SKM-1 (cell line): Measurements from ENCODE around the gene MPG.
"Not testable (repeated sequence)": the region's sequence is repeated elsewhere in the genome, so short reads cannot be mapped to it uniquely, and the experiment has no call there.

Experiments
- DNase-seq: peaks from one replicate; lab custom pipeline; 2025; ENCODE audit not compliant: unreplicated experiment; lab: John Stamatoyannopoulos, UW

MPG gene

GRCh38 chr16:106623-107324 is 28.7 kb downstream of the MPG start:
- peak; percentile 75 for DNase-seq

- no peak for DNase-seq
These were observed 34.3 kb downstream of the MPG start for GRCh38 chr16:112153-112840.

GRCh38 chr16:114327-114726 is 36.3 kb downstream of the MPG start:
- no peak for DNase-seq

- no peak for DNase-seq
These were observed 38.0 kb downstream of the MPG start for GRCh38 chr16:116015-116414.

- peak; percentile 24 for DNase-seq
These were observed 39.6 kb downstream of the MPG start for GRCh38 chr16:117379-118365.

GRCh38 chr16:118857-119256 is 40.8 kb downstream of the MPG start:
- no peak for DNase-seq

- DNase-seq = no peak
These were observed 41.3 kb downstream of the MPG start for GRCh38 chr16:119295-119694.

- DNase-seq = no peak
These were observed 41.9 kb downstream of the MPG start for GRCh38 chr16:119835-120491.

- DNase-seq = no peak
These were observed 42.7 kb downstream of the MPG start for GRCh38 chr16:120756-121155.

GRCh38 chr16:122361-122760 is 44.3 kb downstream of the MPG start:
- no peak for DNase-seq

- DNase-seq = not testable (repeated sequence)
These were observed 45.7 kb downstream of the MPG start for GRCh38 chr16:123558-124350.

- DNase-seq = no peak
These were observed 47.0 kb downstream of the MPG start for GRCh38 chr16:125011-125410.

- no peak for DNase-seq
These were observed 51.0 kb downstream of the MPG start for GRCh38 chr16:129075-129474.

GRCh38 chr16:130533-131173 is 52.6 kb downstream of the MPG start:
- no peak for DNase-seq

- DNase-seq = no peak
These were observed 54.1 kb downstream of the MPG start for GRCh38 chr16:132120-132519.

- no peak for DNase-seq
These were observed 55.7 kb downstream of the MPG start for GRCh38 chr16:133716-134115.
